Kidney (tissue), 14 donors: ENCODE measurements around the gene CACFD1. TPM values are rescaled to one million over a fixed set of nuclear protein-coding genes. Genes with fewer than 3 reads are reported as not detected.
A peak's percentile ranks its signal among the peaks of the same experiment; 100 is the strongest.

Experiments used
- DNase-seq, 5 donors: peaks; one replicate each; pipeline ENCODE4 v3.0.0-alpha.2; 2013 to 2020
- FAIRE-seq: peaks from 2 replicates; lab custom pipeline; 2012; peaks lifted over from hg19 to GRCh38; lab: Jason Lieb, UNC
- H3K27ac ChIP-seq, 2 donors: one replicate each; pipeline ENCODE4 v1.7.0; 2013; ENCODE audit warnings: low read depth in 2 of 2, low read length in 2 of 2, inconsistent platforms in 1 of 2
- H3K27me3 ChIP-seq: one replicate; pipeline ENCODE4 v1.7.1; 2013; ENCODE audit warnings: low read length, inconsistent platforms; ENCODE audit not compliant: control insufficient read depth, insufficient read depth
- H3K36me3 ChIP-seq, 3 donors: one replicate each; pipeline versions ENCODE4 v1.7.0 to v1.7.1; 2013; ENCODE audit warnings: low read length in 3 of 3, control low read depth in 1 of 3, inconsistent platforms in 1 of 3; ENCODE audit not compliant: insufficient read depth in 3 of 3, control insufficient read depth in 2 of 3
- H3K4me1 ChIP-seq, 3 donors: one replicate each; pipeline versions ENCODE4 v1.7.0 to v1.7.1; 2013; ENCODE audit warnings: low read length in 3 of 3, inconsistent platforms in 1 of 3, low read depth in 1 of 3; ENCODE audit not compliant: control insufficient read depth in 2 of 3, insufficient read depth in 2 of 3
- H3K4me3 ChIP-seq, 3 donors: one replicate each; pipeline versions ENCODE4 v1.7.0 to v1.8.1; 2013; ENCODE audit warnings: low read length in 3 of 3, control low read depth in 1 of 3, inconsistent platforms in 1 of 3
- H3K9ac ChIP-seq, 3 donors: one replicate each; pipeline versions ENCODE4 v1.7.0 to v1.7.1; 2013; ENCODE audit warnings: low read length in 3 of 3, control low read depth in 1 of 3, inconsistent platforms in 1 of 3
- H3K9me3 ChIP-seq, 3 donors: one replicate each; pipeline versions ENCODE4 v1.7.0 to v1.7.1; 2013; ENCODE audit warnings: low read length in 3 of 3, control low read depth in 1 of 3, inconsistent platforms in 1 of 3; ENCODE audit not compliant: control insufficient read depth in 2 of 3, insufficient read depth in 1 of 3
- CTCF ChIP-seq: IDR thresholded peaks from 3 replicates; pipeline ENCODE4 v1.5.1; 2012; ENCODE audit warnings: mild to moderate bottlenecking, moderate library complexity, borderline replicate concordance; ENCODE audit not compliant: insufficient read depth; ENCODE audit errors: extremely low read depth
- intact Hi-C: fragments of 100-400 bp; cut with DNase I; formaldehyde crosslinking; loops from one replicate; pipeline ENCODE4 v1.11.1; 2022
- polyA plus RNA-seq: library from polyadenylated mRNA; stranded (reverse); fragments of 350-450 nt; fragmentation: Illumina TruSeq; extraction: RNeasy Lipid Tissue Mini Kit (QIAGEN cat#74804); gene quantifications from one replicate; pipeline ENCODE4 v1.2.3, GENCODE V29; 2014; ENCODE audit warnings: low read depth, low replicate concordance; ENCODE audit not compliant: insufficient read depth
- total RNA-seq: library from RNA; stranded (reverse); fragmentation: NEBNext Ultra II Directional; extraction: Animal tissue kit (Norgen Biotek cat#: 25700); gene quantifications from one replicate; pipeline ENCODE4 v1.2.1, GENCODE V29; 2021
- donor health status: control.
- donor health status: control.
- donor health status: control.
- donor health status: control.
- donor health status: control.
- donor health status: DM: yes; HTN: yes; CAD: no.
- donor health status: Normal renal cell carcinoma (clear cell type).

The CACFD1 gene
- total and polyA plus RNA-seq, 2 donors from 2014 or later, result 37.3 to 37.8 TPM

DNA sequence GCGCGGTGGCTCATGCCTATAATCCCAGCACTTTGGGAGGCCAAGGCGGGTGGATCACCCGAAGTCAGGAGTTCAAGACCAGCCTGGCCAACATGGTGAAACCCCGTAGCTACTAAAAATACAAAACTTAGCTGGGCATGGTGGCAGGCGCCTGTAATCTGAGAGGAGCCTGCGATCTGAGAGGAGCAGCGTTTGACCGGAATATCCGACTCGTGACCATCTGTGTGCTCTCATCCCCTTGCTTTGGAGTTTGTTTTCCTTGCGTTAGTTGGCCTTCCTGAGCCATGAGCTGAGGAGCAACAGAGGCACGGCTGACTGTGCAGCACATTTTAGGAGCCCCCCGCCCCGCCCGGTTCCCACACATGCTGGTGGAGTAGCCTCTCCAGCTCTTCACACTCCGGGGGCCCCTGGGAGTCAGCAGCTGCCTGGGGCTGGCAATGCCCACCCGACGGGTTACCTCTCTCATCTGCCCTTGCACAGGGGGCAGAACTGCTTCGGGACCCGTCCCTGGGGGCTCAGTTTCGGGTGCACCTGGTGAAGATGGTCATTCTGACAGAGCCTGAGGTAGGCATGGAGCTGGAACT, 34.6 kb upstream of the CACFD1 start:
- no peaks in the 10 kb centered on the region for H3K27me3 ChIP-seq
- TF ChIP-seq CTCF, result no peak
- H3K36me3 ChIP-seq, result no peaks in the 10 kb centered on the region
- H3K9me3 ChIP-seq, result no peaks in the 10 kb centered on the region
- H3K4me1 ChIP-seq, result no peaks in the 10 kb centered on the region
- no peak overlapping the region for H3K4me3 ChIP-seq
- H3K9ac ChIP-seq, result no peak overlapping the region
- no peak overlapping the region for H3K27ac ChIP-seq
- FAIRE-seq (no peak), DNase-seq (peak in 2 of 5 donors; percentile 25 to 36)
- intact Hi-C loops, result no loop called here

DNA sequence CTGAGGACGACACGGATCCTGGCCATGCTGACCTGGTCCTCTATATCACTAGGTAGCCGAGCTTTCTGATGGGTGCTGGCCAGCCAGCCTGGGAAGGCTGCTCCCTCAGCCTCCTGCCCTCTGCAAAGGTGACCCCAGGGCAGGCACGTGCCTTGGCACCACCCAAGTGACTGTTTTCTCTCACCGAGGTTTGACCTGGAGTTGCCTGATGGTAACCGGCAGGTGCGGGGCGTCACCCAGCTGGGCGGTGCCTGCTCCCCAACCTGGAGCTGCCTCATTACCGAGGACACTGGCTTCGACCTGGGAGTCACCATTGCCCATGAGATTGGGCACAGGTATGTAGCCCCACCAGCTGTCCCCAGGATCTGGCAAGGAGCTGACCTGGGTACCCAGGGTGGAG, 33.8 kb upstream of the CACFD1 start:
- DNase-seq (no peak), FAIRE-seq (no peak)
- intact Hi-C loops, result no loop called here
- Histone ChIP-seq H3K9ac (no peak overlapping the region), H3K4me3 (no peak overlapping the region), H3K9me3 (no peaks in the 10 kb centered on the region), H3K27ac (no peak overlapping the region), H3K4me1 (no peaks in the 10 kb centered on the region), H3K36me3 (no peaks in the 10 kb centered on the region), H3K27me3 (no peaks in the 10 kb centered on the region)
- TF ChIP-seq CTCF, result no peak

DNA sequence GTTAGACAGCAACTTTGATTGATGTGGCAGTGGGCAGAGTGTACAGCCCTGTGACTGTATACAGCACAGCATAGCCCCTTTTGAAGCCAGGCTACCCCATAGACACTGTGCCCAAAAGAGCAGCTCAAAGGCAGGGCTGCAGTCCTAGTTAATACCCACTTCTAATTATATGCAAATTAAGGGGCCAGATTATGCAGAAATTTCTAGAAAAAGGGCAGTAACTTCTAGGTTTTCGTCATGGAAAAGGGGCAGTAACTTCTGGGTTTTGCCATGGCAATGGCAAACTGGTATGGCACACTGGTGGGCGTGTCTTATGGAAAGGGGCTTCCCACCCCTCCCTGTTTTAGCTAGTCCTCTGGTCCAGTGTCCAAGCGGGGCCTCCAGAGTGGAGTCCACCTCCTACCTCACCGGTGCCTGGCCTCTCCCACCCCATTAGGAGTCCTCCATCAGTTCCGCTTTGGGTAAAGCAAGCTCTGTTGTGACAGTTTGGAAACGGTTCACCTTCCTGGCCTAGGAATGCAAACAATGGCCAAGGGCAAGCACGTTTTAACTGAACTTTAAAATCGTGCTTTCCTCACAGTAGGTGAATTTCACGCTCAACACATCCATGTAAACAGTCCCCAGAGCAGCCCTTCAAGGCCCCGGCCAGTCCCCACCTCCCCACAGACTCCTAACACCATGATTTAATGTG, 32.0 kb upstream of the CACFD1 start:
- Histone ChIP-seq H3K9me3 (no peaks in the 10 kb centered on the region), H3K4me3 (no peak overlapping the region), H3K4me1 (no peaks in the 10 kb centered on the region), H3K27ac (no peak overlapping the region), H3K27me3 (no peaks in the 10 kb centered on the region), H3K36me3 (no peaks in the 10 kb centered on the region), H3K9ac (no peak overlapping the region)
- TF ChIP-seq CTCF, result no peak
- FAIRE-seq (no peak), DNase-seq (no peak)
- intact Hi-C loops, result no loop called here
